Measurements from ENCODE around the gene SF3B3.
"Not testable (repeated sequence)": the region's sequence is repeated elsewhere in the genome, so short reads cannot be mapped to it uniquely, and the experiment has no call there.

The SF3B3 gene

GRCh38 chr16:70569752-70570151, 46.1 kb downstream of the SF3B3 start:
- DNase-seq = no peak

GRCh38 chr16:70570967-70571570, 47.5 kb downstream of the SF3B3 start:
- no peak for DNase-seq

- no peak for DNase-seq
These were observed 48.0 kb downstream of the SF3B3 start for GRCh38 chr16:70571623-70572022.

GRCh38 chr16:70572050-70572925, 48.7 kb downstream of the SF3B3 start:
- DNase-seq = no peak

GRCh38 chr16:70572926-70573270, 49.3 kb downstream of the SF3B3 start:
- no peak for DNase-seq

GRCh38 chr16:70573451-70574121, 50.0 kb downstream of the SF3B3 start:
- no peak for DNase-seq

- DNase-seq = no peak
These were observed 51.1 kb downstream of the SF3B3 start for GRCh38 chr16:70574595-70575271.

GRCh38 chr16:70575376-70575775, 51.8 kb downstream of the SF3B3 start:
- no peak for DNase-seq

GRCh38 chr16:70576431-70577255, 53.0 kb downstream of the SF3B3 start:
- DNase-seq = peak; percentile 15 to 18

GRCh38 chr16:70577256-70577698, 53.7 kb downstream of the SF3B3 start:
- no peak for DNase-seq

- no peak for DNase-seq
These were observed 54.4 kb downstream of the SF3B3 start for GRCh38 chr16:70578035-70578434.

- DNase-seq = no peak
These were observed 55.6 kb downstream of the SF3B3 start for GRCh38 chr16:70579248-70579647.

- no peak for DNase-seq
These were observed 56.3 kb downstream of the SF3B3 start for GRCh38 chr16:70579648-70580630.

- DNase-seq = no peak
These were observed 58.8 kb downstream of the SF3B3 start for GRCh38 chr16:70582280-70582978.

GRCh38 chr16:70586731-70587130, 63.1 kb downstream of the SF3B3 start:
- no peak for DNase-seq

- DNase-seq = no peak
These were observed 64.9 kb downstream of the SF3B3 start for GRCh38 chr16:70588565-70588964.

GRCh38 chr16:70589416-70589815, 65.8 kb downstream of the SF3B3 start:
- DNase-seq = not testable (repeated sequence)

GRCh38 chr16:70589998-70590471, 66.4 kb downstream of the SF3B3 start:
- no peak for DNase-seq

- DNase-seq = no peak
These were observed 67.3 kb downstream of the SF3B3 start for GRCh38 chr16:70590722-70591415.

- DNase-seq = no peak
These were observed 68.0 kb downstream of the SF3B3 start for GRCh38 chr16:70591615-70592014.
